22Rv1 (cell line): ENCODE measurements around the gene SCGB1D1.

Source experiments
- CTCF ChIP-seq: fragments of 450-650 bp; IDR thresholded peaks from 2 replicates; pipeline ENCODE4 v1.5.1; 2017; ENCODE audit warnings: mild to moderate bottlenecking
- ZFX ChIP-seq: fragments of 450-650 bp; IDR thresholded peaks from 2 replicates; pipeline ENCODE4 v1.6.1; 2017; ENCODE audit warnings: antibody characterized with exemption, borderline replicate concordance

- no peak for TF ChIP-seq CTCF
- no peak for TF ChIP-seq ZFX
These were observed 51.1 kb downstream of the SCGB1D1 start for GRCh38 chr11:62241095-62241494.
